GM12872 (cell line): ENCODE data around the gene MOGAT1.
A peak's percentile ranks its signal among the peaks of the same experiment; 100 is the strongest.

Experiments
- CTCF ChIP-seq: IDR thresholded peaks from 3 replicates; pipeline ENCODE4 v1.5.1; 2011; ENCODE audit warnings: low read depth, mild to moderate bottlenecking, low read length, moderate library complexity; ENCODE audit not compliant: insufficient read depth

Gene MOGAT1

DNA sequence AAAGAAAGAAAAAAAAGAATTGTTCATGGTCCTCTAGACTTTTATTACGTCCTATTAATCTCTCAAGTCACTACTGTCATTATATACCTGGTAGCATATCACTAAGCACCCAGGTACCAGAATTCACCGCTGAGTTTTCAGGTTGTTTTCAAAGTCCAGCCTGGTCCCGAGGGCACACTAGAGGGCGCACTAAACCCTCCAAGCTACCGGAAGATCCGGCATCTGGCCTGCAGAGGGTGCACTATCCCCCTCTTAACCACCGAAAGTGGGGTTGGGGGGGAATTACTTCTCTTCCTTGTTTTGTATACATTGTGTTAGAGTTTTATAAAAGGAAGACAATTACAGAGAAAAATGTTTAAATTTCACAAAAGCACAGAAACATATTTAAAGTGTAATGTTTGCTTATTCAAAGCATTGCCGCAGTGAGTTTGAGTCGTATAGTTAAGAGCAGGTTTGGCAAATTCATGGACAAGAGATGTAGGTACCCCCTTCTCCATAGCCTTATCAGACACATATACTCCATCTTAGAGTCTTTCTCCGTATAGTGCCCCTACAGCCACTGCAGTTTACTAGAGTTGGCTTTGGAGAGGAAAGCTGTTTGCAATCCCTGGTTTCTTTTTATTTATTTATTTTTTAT, 19.2 kb downstream of the MOGAT1 start:
- TF ChIP-seq CTCF, result peak; percentile 99

- TF ChIP-seq CTCF, result peak; percentile 38; the same call in 2 of the 3 replicates
Measured at GRCh38 chr2:222693837-222694236, 22.4 kb downstream of the MOGAT1 start.

DNA sequence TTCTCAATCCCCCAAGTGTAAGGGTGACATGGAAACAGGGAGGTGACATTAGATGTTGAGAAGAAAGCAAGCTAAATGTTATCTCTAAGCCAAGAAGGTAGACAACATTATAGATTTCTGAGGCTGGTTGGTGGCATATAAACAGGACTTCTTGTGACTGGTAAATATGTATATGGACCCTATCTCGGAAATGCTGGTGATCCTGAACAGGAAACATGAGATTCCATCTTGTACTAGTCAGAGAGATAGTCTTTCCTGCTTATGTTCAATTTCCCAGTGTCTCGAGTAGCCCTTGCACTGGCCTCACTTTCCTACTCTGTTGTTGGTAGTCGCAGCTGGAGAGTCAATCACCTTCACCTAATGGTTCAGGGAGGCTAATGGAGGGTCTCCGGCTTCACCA, 26.8 kb downstream of the MOGAT1 start:
- no peak for TF ChIP-seq CTCF

- no peak for TF ChIP-seq CTCF
Measured at GRCh38 chr2:222701233-222701632, 29.8 kb downstream of the MOGAT1 start.

- no peak for TF ChIP-seq CTCF
Measured at GRCh38 chr2:222701721-222702131, 30.3 kb downstream of the MOGAT1 start.

GRCh38 chr2:222703091-222703490, 31.6 kb downstream of the MOGAT1 start:
- TF ChIP-seq CTCF, result no peak

GRCh38 chr2:222703886-222704285, 32.4 kb downstream of the MOGAT1 start:
- TF ChIP-seq CTCF, result no peak
